ENCODE measurements around the gene FNDC10.
A peak's percentile ranks its signal among the peaks of the same experiment; 100 is the strongest.
"Not testable (repeated sequence)": the region's sequence is repeated elsewhere in the genome, so short reads cannot be mapped to it uniquely, and the experiment has no call there.

FNDC10 gene

DNA sequence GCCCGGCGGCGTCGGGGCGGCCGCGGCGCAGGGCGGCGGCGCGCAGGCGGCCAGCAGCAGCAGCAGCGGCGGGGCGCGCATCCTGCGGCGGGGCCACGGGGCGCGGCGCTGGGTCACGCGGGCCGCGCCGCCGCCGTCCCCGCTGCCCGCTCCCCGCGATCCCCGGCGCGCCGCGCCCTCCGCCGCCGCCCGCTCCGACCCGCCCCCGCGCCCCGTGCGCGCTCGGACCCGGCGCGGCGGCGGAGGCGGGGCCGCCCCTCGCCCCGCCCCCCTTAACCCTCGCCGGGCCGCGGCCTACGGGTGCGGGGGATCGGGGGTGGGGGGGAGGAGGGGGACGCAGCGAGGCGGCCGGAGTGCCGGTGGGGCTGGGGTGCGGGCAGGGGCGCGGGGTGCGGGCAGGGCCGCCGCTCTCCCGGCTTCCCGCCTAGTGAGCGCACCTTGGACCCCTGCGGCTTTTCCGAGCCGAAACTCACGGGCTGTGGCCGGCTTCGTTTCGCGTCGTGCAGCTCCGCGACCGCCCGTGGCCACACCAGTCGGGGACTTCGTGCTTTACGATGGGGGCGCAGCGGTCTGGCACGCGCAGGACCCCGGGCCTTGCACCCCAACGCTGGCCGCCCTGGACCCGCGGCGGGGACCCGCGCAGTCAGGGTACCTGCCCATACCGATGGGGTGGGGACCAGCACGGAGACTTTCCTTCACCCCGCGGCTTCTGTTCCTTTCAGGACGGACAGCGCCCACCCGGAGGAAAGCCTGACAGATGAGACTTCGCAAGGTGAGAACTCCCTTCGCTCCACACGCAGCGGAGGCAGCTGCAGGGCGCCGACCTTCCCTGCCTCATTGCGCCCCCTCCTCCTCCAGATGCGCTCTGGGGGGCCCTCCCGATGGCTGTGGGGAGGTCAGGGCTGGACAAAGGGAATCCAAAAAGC, at the start of gene FNDC10:
Gene FNDC10 (minus strand): TSS at position 201 of the 926 bp plus-strand sequence. CDS start 120 bp downstream, at position 81.
- DNase-seq (ENCODE audit: low read depth in 2 of 2, low spot score in 1 of 2) = no peak

GRCh38 chr1:1648265-1648664, 48.3 kb upstream of the FNDC10 start:
- not testable (repeated sequence) for DNase-seq (ENCODE audit: low read depth in 2 of 2, low spot score in 1 of 2)

DNA sequence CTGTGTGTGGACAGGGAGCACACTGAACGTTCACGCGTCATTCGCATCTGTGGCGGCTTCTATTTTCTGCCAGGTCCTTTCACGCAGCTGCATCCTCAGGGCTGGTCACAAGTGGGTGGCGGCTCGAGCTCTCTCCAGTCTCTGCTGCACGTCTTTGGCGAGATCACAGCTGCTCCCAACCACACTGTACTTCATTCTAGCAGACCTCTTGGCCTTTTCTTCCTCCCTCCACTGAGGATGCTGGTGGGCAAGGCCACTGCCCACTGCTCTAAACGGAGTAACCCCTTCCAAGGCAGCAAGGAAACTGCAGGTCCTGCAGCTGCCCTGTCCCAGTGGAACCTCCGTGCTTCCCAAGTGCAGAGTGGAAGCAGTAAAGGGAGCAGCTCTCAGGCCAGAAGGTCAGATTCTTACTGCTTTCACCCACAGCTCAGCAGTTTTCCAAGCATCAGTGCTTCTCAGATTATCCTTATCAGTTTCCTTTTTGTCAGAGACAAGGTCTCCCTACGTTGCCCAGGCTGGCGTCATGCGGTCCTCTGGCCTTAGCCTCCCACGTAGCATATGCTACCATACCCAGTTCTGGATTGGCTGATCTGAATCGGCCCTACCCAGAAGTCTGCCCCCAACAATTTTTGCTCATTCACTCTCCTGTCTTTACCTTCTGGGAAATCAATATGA, 47.8 kb upstream of the FNDC10 start:
- DNase-seq (ENCODE audit: low read depth in 2 of 2, low spot score in 1 of 2) = not testable (repeated sequence)

GRCh38 chr1:1646326-1646725, 46.4 kb upstream of the FNDC10 start:
- not testable (repeated sequence) for DNase-seq (ENCODE audit: low read depth in 2 of 2, low spot score in 1 of 2)

DNA sequence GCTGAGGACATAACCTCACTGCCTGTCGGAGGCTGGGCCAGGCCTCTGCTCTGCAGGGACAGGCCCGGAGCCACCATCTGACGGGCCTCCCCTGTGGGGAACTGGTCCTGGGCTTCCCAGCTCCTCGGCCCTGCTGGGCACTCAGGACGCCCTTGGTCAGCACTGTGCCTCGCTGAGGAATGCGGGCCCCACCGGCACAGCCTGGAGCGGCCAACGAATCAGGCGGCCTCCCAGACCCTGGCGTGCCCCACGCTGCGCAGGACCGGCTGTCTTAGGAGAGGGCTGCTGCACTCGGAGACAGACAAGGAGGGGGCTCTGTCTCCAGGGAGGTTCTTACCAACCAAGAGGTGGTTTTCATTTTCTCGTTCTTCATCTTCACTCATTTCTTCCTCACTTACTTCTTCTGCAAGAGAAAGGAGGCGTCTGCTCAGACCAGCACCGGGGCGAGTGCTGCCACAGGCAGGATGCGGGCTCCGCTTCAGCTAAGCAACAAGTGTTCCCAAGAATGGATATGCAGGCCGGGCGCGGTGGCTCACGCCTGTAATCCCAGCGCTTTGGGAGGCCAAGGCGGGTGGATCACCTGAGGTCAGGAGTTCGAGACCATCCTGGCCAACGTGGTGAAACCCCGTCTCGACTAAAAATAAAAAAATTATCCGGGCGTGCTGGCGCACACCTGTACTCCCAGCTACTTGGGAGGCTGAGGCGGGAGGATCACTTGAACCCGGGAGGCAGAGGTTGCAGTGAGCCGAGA, 41.0 kb upstream of the FNDC10 start:
- DNase-seq (ENCODE audit: low read depth in 2 of 2, low spot score in 1 of 2) = not testable (repeated sequence)

- not testable (repeated sequence) for DNase-seq (ENCODE audit: low read depth in 2 of 2, low spot score in 1 of 2)
Measured at GRCh38 chr1:1640081-1640480, 40.1 kb upstream of the FNDC10 start.

- DNase-seq (ENCODE audit: low read depth in 2 of 2, low spot score in 1 of 2) = not testable (repeated sequence)
Measured at GRCh38 chr1:1639368-1639767, 39.4 kb upstream of the FNDC10 start.

- not testable (repeated sequence) for DNase-seq (ENCODE audit: low read depth in 2 of 2, low spot score in 1 of 2)
Measured at GRCh38 chr1:1638528-1638927, 38.6 kb upstream of the FNDC10 start.

DNA sequence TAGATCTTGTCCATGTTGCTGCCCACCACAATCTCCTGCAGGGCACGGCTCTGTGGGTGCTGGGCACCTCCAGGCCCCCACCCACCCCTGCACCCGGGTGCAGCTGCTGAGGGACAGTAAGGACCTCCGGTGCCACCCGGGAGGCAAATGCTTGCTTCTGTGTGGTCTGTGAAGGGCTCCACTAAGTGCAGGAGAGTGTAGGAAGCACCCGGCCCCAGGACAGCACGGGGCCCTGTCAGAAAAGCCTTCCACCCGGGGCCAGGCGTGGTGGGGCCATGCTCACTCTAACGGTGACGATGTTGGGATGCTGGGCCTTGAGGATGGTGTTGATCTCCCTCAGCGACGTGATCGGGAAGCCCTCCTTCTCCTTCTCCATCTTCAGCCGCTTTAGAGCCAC, 37.5 kb upstream of the FNDC10 start:
- DNase-seq (ENCODE audit: low read depth in 2 of 2, low spot score in 1 of 2) = not testable (repeated sequence)

GRCh38 chr1:1636621-1637478, 36.9 kb upstream of the FNDC10 start:
- not testable (repeated sequence) for DNase-seq (ENCODE audit: low read depth in 2 of 2, low spot score in 1 of 2)

DNA sequence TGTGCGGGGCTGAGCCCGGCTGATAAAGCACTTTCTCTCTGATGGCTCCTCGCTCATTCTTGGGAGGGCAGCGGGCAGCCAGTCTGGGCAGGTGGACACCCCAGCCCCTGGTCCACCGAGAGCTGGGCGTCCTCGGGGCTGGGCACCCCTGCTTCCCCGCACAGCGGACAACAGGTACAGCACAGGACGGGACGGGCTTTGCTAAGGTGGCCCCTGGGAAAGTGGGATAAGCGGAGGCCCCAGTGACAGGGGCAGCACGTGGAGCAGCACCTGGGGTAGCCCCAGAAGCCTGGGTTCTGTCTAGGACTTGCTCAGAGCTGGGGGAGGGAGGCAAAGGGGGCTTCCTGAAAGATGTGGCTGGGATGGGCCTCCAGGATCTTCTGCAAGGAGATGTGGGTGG, 34.7 kb upstream of the FNDC10 start:
- DNase-seq (ENCODE audit: low read depth in 2 of 2, low spot score in 1 of 2) = not testable (repeated sequence)

DNA sequence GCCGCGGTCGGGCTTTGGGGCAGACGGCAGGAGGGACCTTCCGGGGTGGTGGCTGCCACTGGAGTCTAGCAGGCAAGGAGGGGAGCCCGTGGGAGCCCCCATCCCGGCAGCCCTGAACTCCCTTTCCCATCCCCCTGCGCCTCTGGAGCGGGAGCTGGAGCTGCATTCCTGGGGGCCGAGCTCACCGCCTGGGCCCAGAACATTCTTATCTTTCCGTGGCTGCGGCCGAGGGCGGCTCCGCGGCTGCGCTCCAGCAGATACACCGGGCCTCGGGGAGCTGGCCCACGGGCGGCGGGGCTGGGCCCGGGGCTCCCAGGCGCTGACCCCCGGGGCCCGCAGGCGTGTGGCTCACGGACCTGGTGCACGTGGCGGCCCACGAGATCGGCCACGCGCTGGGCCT, 33.5 kb upstream of the FNDC10 start:
- not testable (repeated sequence) for DNase-seq (ENCODE audit: low read depth in 2 of 2, low spot score in 1 of 2)

- DNase-seq (ENCODE audit: low read depth in 2 of 2, low spot score in 1 of 2) = no peak
Measured at GRCh38 chr1:1631782-1632420, 32.0 kb upstream of the FNDC10 start, which contains the start of gene MMP23B. Gene MMP23B, plus strand, starts transcription at chr1:1632173. Its CDS starts 46 bp downstream, at chr1:1632219.

GRCh38 chr1:1630965-1631781, 31.2 kb upstream of the FNDC10 start:
- DNase-seq (ENCODE audit: low read depth in 2 of 2, low spot score in 1 of 2) = no peak

DNA sequence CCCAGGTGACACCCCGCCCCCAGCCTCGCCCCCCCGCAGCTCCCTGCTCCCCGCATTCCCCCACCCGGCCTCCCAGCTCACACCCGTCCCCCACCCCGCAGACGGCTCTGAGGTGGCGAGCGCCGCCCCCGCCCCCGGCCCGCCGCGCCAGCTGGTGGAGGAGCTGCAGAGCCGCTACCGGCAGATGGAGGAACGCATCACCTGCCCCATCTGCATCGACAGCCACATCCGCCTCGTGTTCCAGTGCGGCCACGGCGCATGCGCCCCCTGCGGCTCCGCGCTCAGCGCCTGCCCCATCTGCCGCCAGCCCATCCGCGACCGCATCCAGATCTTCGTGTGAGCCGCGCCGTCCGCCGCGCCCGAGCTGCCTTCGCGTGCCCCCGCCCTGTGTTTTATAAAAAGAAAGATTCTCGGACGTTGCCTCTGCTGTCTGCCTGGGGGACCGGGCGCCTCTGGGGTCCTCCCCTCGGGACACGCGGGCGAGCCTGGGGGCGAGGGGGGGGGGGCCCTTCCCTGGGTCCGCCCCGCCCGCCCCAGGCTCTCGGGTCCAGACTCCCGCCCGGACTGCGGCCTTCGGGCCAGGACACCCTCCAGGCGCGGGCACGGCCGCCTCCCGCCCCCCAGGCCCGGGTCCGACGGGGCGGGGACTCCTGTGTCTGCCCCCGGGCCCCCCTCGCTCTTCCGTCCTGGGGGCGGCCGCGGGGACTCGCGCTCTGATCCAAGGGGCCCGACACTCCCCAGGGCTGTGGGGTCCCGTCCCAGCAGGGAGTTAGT, 30.4 kb upstream of the FNDC10 start:
- DNase-seq (ENCODE audit: low read depth in 2 of 2, low spot score in 1 of 2) = peak; percentile 77 to 92

- peak; percentile 58 to 66 for DNase-seq (ENCODE audit: low read depth in 2 of 2, low spot score in 1 of 2)
Measured at GRCh38 chr1:1629430-1630190, 29.7 kb upstream of the FNDC10 start.

GRCh38 chr1:1628754-1629429, 29.0 kb upstream of the FNDC10 start:
- DNase-seq (ENCODE audit: low read depth in 2 of 2, low spot score in 1 of 2) = no peak

Measured in stimulated activated CD8-positive, alpha-beta memory T cell treated with anti-CD3 and anti-CD28 coated beads, Interleukin-4, amount 100 ng/mL, for 1 hour (primary cell).